HG02981 (cell line): ENCODE results near the gene TEX101.
"Not testable (repeated sequence)": the region's sequence is repeated elsewhere in the genome, so short reads cannot be mapped to it uniquely, and the experiment has no call there.

ENCODE experiments used
- ATAC-seq: cut with Tn5 transposase; IDR thresholded peaks from one replicate; pipeline ENCODE4 v1.9.1; 2021; ENCODE audit warnings: mild to moderate bottlenecking, moderate library complexity; ENCODE audit not compliant: unreplicated experiment

TEX101 gene, protein sequence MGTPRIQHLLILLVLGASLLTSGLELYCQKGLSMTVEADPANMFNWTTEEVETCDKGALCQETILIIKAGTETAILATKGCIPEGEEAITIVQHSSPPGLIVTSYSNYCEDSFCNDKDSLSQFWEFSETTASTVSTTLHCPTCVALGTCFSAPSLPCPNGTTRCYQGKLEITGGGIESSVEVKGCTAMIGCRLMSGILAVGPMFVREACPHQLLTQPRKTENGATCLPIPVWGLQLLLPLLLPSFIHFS

DNA sequence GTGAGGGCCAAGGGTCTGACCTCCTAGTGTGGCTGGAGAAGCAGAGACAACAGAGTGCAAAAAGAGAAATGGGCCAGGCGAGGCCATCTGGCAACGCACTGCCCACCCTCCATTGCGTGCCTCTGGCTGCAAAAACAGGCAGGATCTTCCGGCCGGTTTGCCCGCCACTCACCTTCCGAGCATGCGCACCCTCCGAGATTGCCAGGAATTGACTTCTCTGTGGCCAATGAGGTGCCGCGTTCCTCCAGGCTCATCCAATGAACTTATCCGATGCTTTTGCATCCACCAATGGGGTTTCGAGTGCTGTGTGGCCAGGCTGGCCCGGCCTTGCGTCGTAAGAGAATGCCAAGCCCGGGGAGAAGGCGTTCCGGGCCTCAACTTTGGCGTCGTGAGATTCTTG lies at the start of gene TEX101:
TEX101 (plus strand) TSS at position 337 of the 400 bp plus-strand sequence. CDS start 1,030 bp downstream, outside the sequence.
- no peak for ATAC-seq

GRCh38 chr19:43365677-43366076 lies 49.0 kb upstream of the TEX101 start:
- ATAC-seq, result not testable (repeated sequence)

- ATAC-seq, result no peak
Measured at GRCh38 chr19:43367822-43368221, 46.9 kb upstream of the TEX101 start.

GRCh38 chr19:43368897-43369296 lies 45.8 kb upstream of the TEX101 start:
- ATAC-seq, result not testable (repeated sequence)

GRCh38 chr19:43371909-43372308 lies 42.8 kb upstream of the TEX101 start:
- no peak for ATAC-seq

GRCh38 chr19:43372462-43372861 lies 42.2 kb upstream of the TEX101 start:
- ATAC-seq, result no peak

GRCh38 chr19:43377624-43378023 lies 37.1 kb upstream of the TEX101 start:
- ATAC-seq, result not testable (repeated sequence)

DNA sequence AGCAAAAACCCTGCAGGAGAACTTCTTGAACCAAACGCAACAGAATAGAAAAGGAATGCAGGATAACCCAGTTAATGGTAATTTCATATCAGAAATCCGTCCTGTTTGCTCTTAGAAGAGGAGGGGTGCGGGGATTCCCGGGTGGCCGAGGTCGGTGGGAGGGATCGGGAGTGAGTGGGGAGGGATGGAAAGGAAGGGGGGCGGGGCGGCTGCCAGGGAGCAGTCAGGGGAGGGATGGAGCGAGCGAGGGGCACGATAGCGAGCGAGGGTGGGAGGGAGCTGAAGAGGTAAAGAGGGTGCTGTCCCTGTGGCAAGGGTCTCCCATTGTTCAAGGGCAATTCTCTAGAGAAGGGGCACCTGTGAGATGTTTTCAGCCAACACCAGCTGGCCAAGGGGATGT lies 34.7 kb upstream of the TEX101 start:
- no peak for ATAC-seq

GRCh38 chr19:43380771-43381386 lies 33.8 kb upstream of the TEX101 start:
- ATAC-seq, result no peak

- not testable (repeated sequence) for ATAC-seq
Measured at GRCh38 chr19:43382586-43383216, 32.0 kb upstream of the TEX101 start.

GRCh38 chr19:43383254-43383653 lies 31.4 kb upstream of the TEX101 start:
- ATAC-seq, result not testable (repeated sequence)

DNA sequence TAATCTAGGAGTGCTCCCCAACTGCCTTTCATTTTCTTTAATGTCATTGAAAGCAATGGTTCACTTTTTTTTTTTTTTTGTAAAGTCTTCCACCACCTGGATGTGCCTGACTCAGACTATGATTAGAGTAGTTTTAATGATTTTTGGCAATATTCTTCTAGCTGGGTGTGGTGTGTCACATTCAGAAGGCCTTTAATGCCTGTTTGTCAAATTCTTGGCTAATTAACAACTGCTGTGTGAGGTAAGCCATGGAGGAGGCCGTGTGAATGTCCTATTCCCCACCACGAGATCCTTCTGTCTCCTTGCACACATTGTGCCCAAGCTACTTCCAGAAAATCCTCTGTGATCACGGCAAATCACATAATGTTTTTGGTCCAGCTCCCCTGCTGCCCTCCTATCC lies 30.9 kb upstream of the TEX101 start:
- not testable (repeated sequence) for ATAC-seq

DNA sequence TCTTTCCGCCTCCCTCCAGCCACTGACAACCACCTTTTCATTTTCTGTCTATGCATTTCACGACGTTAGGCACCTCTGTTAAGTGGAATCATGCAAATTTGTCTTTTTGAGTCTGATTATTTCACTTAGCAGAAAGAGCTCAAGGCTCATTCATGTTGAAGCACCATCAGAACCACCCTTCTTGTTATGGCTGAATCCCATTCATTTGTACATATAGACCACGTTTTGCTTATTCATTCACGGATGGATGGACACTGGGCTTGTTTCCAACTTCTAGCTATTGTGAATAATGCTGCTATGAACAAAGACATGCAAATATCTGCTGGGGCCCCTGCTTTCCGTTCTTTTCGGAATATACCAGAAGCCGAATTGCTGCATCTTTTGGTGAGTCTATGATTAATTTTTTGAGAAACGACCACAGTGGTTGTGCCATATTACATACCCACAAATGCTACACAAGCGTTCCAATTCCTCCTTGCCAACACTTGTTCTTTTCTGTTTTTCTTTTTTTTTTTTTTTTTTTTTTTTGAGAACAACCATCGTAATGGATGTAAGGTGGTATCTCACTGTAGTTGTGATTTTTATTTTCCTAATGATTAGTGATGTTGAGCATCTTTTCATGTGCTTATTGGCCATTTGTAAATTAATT lies 23.7 kb upstream of the TEX101 start:
- ATAC-seq, result not testable (repeated sequence)

DNA sequence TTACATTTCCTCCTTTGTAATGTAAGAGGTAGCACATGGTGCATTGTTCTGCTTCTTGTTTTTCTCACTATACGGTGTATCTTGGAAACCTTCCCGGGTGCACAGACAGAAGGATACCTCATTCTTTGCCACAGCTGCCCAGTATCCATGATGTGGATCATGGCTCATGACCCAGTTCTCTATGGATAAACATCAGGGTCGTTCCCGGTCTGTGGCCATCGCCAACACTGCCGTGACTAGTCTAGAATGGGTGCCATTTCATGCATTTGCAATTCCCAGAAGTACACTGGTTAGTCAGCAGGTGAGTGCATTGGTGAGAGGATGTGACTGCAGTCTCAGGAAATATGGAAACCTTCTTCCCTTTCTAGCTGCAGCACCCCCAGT lies 23.1 kb upstream of the TEX101 start:
- not testable (repeated sequence) for ATAC-seq

- not testable (repeated sequence) for ATAC-seq
Measured at GRCh38 chr19:43393501-43393900, 21.2 kb upstream of the TEX101 start.

DNA sequence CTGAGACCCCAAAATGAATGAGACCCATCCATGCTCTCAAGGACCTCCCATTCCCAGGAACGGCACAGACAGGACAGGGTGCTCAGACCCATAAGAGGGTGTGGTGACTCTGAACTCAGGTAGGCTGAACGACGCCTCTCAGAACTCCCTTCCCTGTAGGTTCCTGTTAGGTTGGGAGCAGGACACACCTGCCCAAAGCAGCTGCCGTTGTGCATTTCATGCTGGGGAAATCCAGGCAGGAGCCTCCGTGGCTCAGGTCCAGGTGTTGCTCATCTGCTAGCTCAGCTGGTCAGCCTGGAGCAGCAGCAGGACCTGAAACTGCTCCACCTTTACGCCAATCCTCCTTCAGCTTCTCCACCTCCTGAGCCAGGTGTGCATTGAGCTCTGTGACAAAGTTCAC lies 19.1 kb upstream of the TEX101 start:
- no peak for ATAC-seq

GRCh38 chr19:43406297-43406696 lies 8.4 kb upstream of the TEX101 start:
- ATAC-seq, result no peak

DNA sequence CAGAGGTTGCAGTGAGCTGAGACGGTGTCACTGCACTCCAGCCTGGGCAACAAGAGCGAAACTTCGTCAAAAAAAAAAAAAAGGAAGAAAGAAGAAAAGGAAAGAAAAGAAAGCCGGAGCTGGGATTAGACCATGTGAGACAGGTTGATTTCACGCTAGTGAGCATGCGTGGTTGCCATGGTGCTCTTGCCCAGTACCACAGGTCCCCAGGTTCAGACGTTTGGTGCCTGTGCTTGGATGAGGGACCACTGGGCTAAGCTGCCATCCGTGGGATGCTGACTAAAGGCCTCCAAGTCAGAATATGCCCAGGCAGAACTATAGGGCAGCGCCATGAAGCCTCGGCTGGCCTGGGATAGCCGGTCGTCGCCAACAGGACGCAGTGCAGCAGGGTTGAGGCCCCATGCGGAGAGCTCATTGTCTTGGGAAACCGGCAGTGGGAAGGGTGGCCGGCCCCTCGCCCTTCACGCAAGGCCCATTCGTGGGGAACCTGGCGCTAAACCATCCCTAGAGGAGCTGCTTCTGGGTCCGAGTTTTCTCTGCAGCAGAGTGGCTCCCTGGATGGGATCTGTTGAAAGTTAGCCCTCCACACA lies 7.2 kb upstream of the TEX101 start:
- ATAC-seq, result no peak

DNA sequence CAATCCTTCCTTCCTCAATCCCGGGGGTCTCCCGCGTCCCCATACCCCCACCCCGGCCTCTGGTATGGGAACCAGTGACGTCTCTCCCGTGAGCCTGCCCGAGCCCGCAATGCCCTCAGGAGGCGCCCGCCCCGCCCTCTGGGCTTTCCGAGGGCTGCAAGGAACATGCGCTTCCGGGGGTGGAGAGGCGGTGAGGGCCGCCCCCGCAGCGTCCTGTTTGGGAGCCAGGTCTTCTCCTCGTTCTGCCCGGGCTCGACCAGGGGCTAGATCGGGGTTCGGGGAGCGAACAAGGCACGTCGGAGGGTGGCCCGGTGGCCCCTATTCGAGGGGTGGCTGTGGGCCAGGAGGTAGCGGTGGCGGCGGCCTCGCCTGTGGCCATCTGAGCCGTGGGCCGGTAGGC lies 6.6 kb upstream of the TEX101 start:
- ATAC-seq, result no peak

- ATAC-seq, result no peak
Measured at GRCh38 chr19:43409415-43409814, 5.3 kb upstream of the TEX101 start.

DNA sequence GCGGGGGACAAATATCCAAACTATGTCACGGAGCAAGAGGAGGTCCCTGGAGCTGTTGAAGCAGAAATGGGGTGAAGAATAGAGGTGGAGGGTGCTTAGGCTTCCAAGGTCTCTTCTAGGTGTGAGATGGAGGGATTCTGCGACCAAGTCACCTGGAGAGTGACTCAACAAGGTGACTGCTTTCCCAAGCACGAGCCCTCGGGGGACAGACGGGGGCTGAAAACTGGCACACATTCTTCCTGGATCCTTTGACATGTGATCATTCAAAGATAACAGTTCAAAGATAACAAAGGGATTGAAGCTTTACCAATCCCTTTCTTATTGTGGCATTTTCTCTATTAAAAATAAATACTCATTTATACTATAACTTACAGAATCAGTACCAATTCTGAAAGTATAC lies 2.2 kb upstream of the TEX101 start:
- ATAC-seq, result no peak
